ENCODE results near the gene TLK2.

DNA sequence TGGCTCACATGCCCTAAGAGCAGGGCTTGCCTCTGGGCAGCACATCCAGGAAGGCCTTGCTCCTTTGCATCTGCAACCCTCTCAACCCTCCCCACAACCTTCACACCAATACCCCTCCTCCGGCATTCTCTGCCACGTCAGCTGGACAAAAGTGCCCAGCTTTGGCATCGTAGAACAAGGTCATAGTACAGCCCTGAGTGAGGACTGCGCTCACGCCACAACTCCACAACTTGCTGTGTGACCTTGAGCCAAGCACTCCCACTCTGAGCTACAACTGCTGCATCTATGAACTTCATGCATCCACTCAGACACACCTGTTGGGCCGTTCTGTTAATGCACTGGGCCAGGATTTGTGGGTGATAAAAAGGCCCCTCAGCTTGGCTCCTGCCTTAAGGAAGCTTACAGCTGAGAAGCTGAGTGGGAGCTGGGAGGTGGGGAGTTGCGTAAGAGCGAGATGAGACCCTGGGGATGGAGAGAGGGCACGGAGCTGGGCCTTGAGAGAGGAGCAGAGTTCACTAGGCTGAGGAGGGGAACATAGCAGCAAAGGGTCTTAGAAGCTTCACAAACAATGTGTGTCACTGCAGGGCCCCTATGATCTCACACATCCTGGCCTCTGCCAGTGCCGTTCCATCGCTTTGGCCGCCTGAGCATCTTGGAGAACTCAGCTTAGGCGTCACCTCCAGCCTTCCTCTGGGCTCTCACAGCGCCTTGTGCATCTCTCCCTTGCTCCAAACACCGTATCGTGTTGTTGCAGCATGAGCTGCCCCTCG, 140.2 kb downstream of the TLK2 start:
- TF ChIP-seq POLR2A (IDR thresholded peaks at IDR 0.05) (no peak), POLR2AphosphoS5 (IDR thresholded peaks at IDR 0.05) (no peak)
- TF ChIP-seq, protein P1, sequence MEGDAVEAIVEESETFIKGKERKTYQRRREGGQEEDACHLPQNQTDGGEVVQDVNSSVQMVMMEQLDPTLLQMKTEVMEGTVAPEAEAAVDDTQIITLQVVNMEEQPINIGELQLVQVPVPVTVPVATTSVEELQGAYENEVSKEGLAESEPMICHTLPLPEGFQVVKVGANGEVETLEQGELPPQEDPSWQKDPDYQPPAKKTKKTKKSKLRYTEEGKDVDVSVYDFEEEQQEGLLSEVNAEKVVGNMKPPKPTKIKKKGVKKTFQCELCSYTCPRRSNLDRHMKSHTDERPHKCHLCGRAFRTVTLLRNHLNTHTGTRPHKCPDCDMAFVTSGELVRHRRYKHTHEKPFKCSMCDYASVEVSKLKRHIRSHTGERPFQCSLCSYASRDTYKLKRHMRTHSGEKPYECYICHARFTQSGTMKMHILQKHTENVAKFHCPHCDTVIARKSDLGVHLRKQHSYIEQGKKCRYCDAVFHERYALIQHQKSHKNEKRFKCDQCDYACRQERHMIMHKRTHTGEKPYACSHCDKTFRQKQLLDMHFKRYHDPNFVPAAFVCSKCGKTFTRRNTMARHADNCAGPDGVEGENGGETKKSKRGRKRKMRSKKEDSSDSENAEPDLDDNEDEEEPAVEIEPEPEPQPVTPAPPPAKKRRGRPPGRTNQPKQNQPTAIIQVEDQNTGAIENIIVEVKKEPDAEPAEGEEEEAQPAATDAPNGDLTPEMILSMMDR (IDR thresholded peaks at IDR 0.05): no peak
